ENCODE measurements around the gene ATP2B1. TPM values are rescaled to one million over a fixed set of nuclear protein-coding genes. Genes with fewer than 3 reads are reported as not detected.
A peak's percentile ranks its signal among the peaks of the same experiment; 100 is the strongest.

The ATP2B1 gene
- total RNA-seq, 4 donors from 2014 or later = 21.9 to 47.7 (median 42.1) TPM

DNA sequence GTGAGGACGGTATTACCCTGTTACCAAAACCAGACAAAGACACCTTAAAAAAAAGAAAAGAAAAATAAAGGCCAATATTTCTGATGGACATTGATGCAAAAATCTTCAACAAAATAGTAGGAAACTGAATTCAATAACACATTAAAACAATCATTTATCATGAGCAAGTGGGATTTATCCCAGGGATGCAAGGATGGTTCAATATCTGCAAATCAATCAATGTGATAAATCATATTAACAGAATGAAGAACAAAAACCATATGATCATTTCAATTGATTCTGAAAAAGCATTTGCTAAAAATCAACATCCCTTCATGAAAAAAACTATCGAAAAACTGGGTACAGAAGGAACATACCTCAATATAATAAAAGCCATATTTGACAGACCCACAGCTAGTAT is 32.3 kb upstream of the ATP2B1 start:
- WGBS, 2 donors = 94 to 97% methylated on average over 2 of the region's 2 CpGs
- DNase-seq (ENCODE audit: low spot score in 2 of 2) = no peak
- no peaks in the 10 kb centered on the region for H3K4me1 ChIP-seq

GRCh38 chr12:89736995-89737394 is 28.4 kb upstream of the ATP2B1 start:
- Histone ChIP-seq H3K9me3 (peaks cover 0 to 26% (median 8%) of the 10 kb centered on the region in 4 donors), H3K27ac (no peak overlapping the region), H3K36me3 (no peaks in the 10 kb centered on the region), H3K27me3 (no peaks in the 10 kb centered on the region), H3K4me3 (no peak overlapping the region), H3K4me1 (no peaks in the 10 kb centered on the region)
- TF ChIP-seq EP300 (IDR thresholded peaks at IDR 0.05) = no peak
- no peak for TF ChIP-seq CTCF (IDR thresholded peaks at IDR 0.05)
- no peak for TF ChIP-seq POLR2A (IDR thresholded peaks at IDR 0.05)
- 53 to 85% methylated on average over 1 of the region's 1 CpG for WGBS, 2 donors
- DNase-seq (ENCODE audit: low spot score in 2 of 2) = no peak

More for the DNA sequence above, 32.3 kb upstream of the ATP2B1 start:
- no peak for TF ChIP-seq CTCF (IDR thresholded peaks at IDR 0.05)
- Histone ChIP-seq H3K27ac (no peak overlapping the region), H3K36me3 (no peaks in the 10 kb centered on the region), H3K27me3 (no peaks in the 10 kb centered on the region), H3K9me3 (peaks cover 0 to 26% (median 8%) of the 10 kb centered on the region in 4 donors), H3K4me3 (no peak overlapping the region)

- H3K9me3 ChIP-seq = no peaks in the 10 kb centered on the region
- 69 to 75% methylated on average over 5 of the region's 5 CpGs for WGBS, 2 donors
Observed at GRCh38 chr12:89733579-89734201, 25.1 kb upstream of the ATP2B1 start.

DNA sequence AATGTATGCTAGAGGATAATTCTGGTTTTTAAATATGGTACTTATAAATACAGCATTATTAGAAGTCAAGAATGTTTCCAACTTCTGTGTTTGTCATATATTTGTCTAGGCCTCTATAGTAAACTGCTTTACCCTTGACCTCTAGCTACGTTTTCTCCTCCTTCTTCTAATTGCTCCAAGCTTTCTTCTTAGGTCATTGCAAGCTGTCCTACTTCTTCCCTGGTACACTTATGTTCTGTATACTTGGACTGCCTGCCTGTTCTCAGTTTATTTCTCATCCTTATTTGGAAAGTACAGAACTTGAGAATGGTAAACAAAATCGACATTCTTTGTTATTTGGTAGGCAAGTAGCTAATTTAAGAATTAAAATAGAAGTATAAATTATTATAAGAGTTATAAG is 23.9 kb upstream of the ATP2B1 start:
- Histone ChIP-seq H3K9me3 (no peaks in the 10 kb centered on the region), H3K4me1 (no peaks in the 10 kb centered on the region), H3K4me3 (no peak overlapping the region), H3K27me3 (no peaks in the 10 kb centered on the region), H3K27ac (no peak overlapping the region), H3K36me3 (no peaks in the 10 kb centered on the region)
- TF ChIP-seq CTCF (IDR thresholded peaks at IDR 0.05) = no peak
- no peak for TF ChIP-seq POLR2A (IDR thresholded peaks at IDR 0.05)
- no peak for TF ChIP-seq EP300 (IDR thresholded peaks at IDR 0.05)
- no peak for DNase-seq (ENCODE audit: low spot score in 2 of 2)
- WGBS, 2 donors = 58 to 59% methylated on average over 2 of the region's 2 CpGs

More at GRCh38 chr12:89733579-89734201, 25.1 kb upstream of the ATP2B1 start:
- TF ChIP-seq POLR2A (IDR thresholded peaks at IDR 0.05) (no peak), CTCF (IDR thresholded peaks at IDR 0.05) (no peak), EP300 (IDR thresholded peaks at IDR 0.05) (peak in 1 of 2 donors; percentile 29)
- Histone ChIP-seq H3K4me3 (no peak overlapping the region), H3K27ac (no peak overlapping the region), H3K4me1 (no peaks in the 10 kb centered on the region), H3K36me3 (no peaks in the 10 kb centered on the region), H3K27me3 (no peaks in the 10 kb centered on the region)
- DNase-seq (ENCODE audit: low spot score in 2 of 2) = no peak

DNA sequence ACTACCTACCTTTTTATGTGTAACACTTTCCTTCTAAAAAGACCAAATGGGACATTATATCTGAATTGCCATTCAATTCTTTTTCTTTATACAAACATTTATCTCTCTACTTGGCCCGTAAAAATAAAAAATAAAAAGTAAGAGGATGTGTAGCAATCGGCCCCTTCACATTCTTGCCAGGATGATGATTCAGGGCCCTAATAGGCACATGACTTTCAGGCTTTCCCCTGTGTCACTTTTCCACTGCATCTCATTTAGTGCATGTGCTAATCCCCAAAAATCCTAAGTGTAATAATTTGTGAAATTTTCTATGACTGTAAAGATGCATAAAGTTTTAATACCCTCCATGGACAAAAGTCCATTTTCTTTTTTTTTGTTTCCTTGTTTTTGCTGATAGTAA is 23.0 kb upstream of the ATP2B1 start:
- Histone ChIP-seq H3K4me1 (no peaks in the 10 kb centered on the region), H3K4me3 (no peak overlapping the region), H3K9me3 (no peaks in the 10 kb centered on the region), H3K27me3 (no peaks in the 10 kb centered on the region), H3K36me3 (no peaks in the 10 kb centered on the region), H3K27ac (no peak overlapping the region)
- peak in 1 of 2 donors; percentile 57 for TF ChIP-seq EP300 (IDR thresholded peaks at IDR 0.05)
- TF ChIP-seq CTCF (IDR thresholded peaks at IDR 0.05) = no peak
- no peak for TF ChIP-seq POLR2A (IDR thresholded peaks at IDR 0.05)
- WGBS, 2 donors = 51 to 60% methylated on average over 2 of the region's 2 CpGs
- DNase-seq (ENCODE audit: low spot score in 2 of 2) = peak in 1 of 2 donors; percentile 18
